Fibroblast of villous mesenchyme (primary cell): ENCODE measurements around the gene STAB1. TPM values are rescaled to one million over a fixed set of nuclear protein-coding genes. Genes with fewer than 3 reads are reported as not detected.
A peak's percentile ranks its signal among the peaks of the same experiment; 100 is the strongest.

ENCODE experiments used
- DNase-seq: peaks from one replicate; pipeline ENCODE4 v3.0.0-alpha.2; 2010; ENCODE audit warnings: low read depth
- H3K4me3 ChIP-seq: 2 replicates; pipeline ENCODE4 v1.5.1; 2011; ENCODE audit warnings: low read depth, mild to moderate bottlenecking, low read length
- CTCF ChIP-seq: IDR thresholded peaks from 2 replicates; pipeline ENCODE4 v1.5.1; 2012; ENCODE audit warnings: low read depth, mild to moderate bottlenecking, low read length; ENCODE audit not compliant: insufficient read depth
- total RNA-seq: library from RNA; depleted of rRNA; stranded (reverse); fragments of >200 nt; gene quantifications from 2 replicates; pipeline ENCODE4 v1.2.3, GENCODE V29; 2012

STAB1 gene
- total RNA-seq, 1 donor = 0.43 TPM

DNA sequence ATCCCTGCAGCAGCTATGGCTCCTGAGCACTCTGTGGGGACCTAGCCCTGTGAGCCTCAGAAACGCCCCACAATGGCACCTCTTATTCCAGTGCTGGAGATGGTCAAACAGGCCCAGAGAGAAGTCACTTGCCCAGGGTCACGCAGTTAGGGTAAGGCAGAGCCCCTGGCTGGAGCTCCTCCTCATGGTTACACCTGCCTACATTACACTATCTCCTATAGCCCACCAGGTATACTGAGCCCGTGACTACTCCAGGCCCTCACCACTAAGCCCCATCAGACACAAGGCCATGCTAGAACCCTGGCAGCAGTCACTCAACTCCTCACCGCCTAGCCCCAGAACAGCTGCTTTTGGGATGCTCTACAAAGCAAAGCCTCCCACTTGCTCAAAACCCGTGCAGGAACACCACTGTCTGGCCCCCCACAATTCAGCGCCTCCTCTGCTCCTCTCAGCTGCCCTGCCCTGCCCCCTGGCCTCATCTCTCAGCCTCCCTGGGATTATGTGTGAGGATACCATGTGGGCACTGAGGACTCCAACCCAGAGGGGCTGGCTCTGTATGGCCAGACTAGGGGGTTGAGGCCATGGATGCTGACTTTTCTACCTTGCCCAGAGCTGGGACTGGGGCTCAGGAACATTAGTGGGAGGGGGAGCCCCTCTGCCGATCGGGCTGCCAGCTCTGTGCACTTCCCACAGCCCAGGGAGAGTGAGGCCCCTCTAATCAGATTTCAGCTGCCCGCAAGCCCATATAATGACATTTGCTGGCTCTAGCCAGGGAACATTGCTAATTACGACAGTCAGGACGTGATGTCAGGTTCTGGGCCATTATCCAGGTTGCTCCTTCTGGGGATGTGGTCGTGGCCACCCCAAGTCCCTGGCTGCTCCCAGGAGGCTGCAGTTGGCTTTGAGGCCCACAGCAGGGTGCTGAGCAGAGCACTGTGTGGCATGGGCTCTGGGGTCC is 34.5 kb downstream of the STAB1 start:
- no peak for TF ChIP-seq CTCF
- DNase-seq = peak; percentile 76
- H3K4me3 ChIP-seq = no peak overlapping the region

GRCh38 chr3:52530918-52531826 is 36.0 kb downstream of the STAB1 start:
- no peak for DNase-seq
- peak overlapping the region; percentile 76 for H3K4me3 ChIP-seq
- no peak for TF ChIP-seq CTCF

DNA sequence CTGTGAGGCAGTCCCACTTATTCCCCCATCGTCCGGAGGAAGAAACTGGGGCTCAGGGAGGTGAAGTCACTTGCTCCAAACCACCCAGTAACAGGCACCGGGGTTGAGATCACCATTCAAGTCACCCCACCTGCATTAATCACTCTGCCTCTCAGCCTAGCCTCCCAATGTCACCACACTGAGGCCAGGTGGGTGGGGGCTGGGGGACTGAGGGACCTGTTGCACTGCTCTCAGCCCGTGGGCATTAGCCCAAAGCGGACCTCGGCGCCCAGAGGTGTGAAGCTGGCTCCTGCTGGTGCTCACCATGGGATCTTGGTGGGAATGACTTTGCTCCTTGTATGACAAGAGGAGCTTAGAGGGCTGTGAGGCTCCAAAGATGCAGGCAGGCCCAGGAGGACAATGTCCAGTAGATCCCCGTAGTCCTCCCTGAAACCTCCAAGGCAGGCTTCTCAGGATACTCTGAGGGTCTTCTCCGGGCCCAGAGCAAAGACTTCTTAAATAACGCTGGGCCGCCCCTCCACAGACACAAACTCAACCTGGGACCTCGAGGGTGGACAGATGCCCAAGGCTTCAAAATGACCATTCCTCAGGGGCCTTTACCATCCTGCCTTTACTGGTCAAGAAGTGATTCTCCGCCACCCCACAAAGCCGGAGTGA is 36.9 kb downstream of the STAB1 start:
- no peak for DNase-seq
- no peak for TF ChIP-seq CTCF
- peak overlapping the region; percentile 76 for H3K4me3 ChIP-seq

- TF ChIP-seq CTCF = no peak
- DNase-seq = peak; percentile 66
- peak overlapping the region; percentile 76 for H3K4me3 ChIP-seq
These were observed 37.3 kb downstream of the STAB1 start for GRCh38 chr3:52532517-52532837.

DNA sequence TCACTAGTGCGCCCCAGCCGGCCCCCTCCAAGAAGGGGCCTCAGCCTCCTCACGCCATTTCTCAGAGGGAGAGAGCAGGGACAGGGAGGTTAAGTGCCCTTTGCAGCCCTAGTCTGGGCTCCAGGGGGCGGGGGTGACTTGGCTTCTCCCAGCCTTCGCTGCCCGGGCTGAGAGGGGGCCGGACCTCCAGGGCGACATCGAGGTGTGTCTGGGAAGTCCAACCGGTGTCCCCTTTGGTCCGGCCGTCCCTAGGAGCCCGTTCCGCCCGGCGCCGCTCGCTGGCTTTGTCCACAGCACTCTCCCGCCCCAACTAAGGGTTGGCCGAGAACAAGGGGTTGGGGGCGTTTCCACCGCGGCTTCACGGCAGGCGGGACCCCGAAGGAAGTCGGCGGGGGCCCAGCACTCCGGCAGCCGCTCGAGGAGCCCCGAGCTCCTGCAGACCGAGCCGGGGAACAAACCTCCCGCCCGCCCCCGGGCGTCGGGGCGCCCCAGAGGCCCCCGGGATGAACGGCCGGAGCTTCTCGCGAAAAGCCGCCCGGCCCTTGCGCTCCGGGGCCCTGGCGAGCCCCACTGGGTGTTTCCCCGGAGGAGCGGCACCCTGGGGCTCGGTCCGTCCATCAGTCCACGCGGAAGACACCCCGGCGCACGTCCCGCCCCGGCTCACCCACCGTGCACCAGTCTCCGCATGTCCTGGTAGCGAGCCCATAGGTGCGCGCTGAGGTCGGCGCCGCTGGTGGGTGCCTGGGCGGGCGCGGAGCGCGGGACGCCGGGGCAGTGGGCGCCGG is 37.9 kb downstream of the STAB1 start:
- DNase-seq = peak; percentile 16
- peak overlapping the region; percentile 76 for H3K4me3 ChIP-seq
- TF ChIP-seq CTCF = no peak
